HG03571 (cell line): ENCODE data around the gene UBE2E1.
A peak's percentile ranks its signal among the peaks of the same experiment; 100 is the strongest.

Experiments
- ATAC-seq: cut with Tn5 transposase; IDR thresholded peaks from one replicate; pipeline ENCODE4 v1.9.1; 2021; ENCODE audit not compliant: unreplicated experiment

The UBE2E1 gene

GRCh38 chr3:23805633-23806533, at the start of gene UBE2E1:
TSS of gene UBE2E1 (plus strand) at chr3:23805955. CDS start at chr3:23807270, 1,315 bp downstream.
- ATAC-seq: peak; percentile 59

- no peak for ATAC-seq
Observed at GRCh38 chr3:23756206-23756840, 49.4 kb upstream of the UBE2E1 start.

- ATAC-seq: no peak
Observed at GRCh38 chr3:23758253-23758838, 47.4 kb upstream of the UBE2E1 start.

- ATAC-seq: no peak
Observed at GRCh38 chr3:23760325-23760724, 45.4 kb upstream of the UBE2E1 start.

GRCh38 chr3:23760871-23761373, 44.8 kb upstream of the UBE2E1 start:
- ATAC-seq: no peak

GRCh38 chr3:23761440-23761896, 44.3 kb upstream of the UBE2E1 start:
- ATAC-seq: peak; percentile 30

GRCh38 chr3:23762214-23762613, 43.5 kb upstream of the UBE2E1 start:
- ATAC-seq: peak; percentile 95

- ATAC-seq: no peak
Observed at GRCh38 chr3:23762759-23763477, 42.8 kb upstream of the UBE2E1 start.

- ATAC-seq: no peak
Observed at GRCh38 chr3:23764407-23764806, 41.3 kb upstream of the UBE2E1 start.

GRCh38 chr3:23767546-23767945, 38.2 kb upstream of the UBE2E1 start:
- ATAC-seq: no peak

- no peak for ATAC-seq
Observed at GRCh38 chr3:23775254-23775909, 30.4 kb upstream of the UBE2E1 start.

GRCh38 chr3:23776352-23776891, 29.3 kb upstream of the UBE2E1 start:
- no peak for ATAC-seq

GRCh38 chr3:23778446-23778845, 27.3 kb upstream of the UBE2E1 start:
- no peak for ATAC-seq

GRCh38 chr3:23779841-23780240, 25.9 kb upstream of the UBE2E1 start:
- ATAC-seq: no peak

- ATAC-seq: no peak
Observed at GRCh38 chr3:23781051-23781450, 24.7 kb upstream of the UBE2E1 start.

GRCh38 chr3:23781871-23782270, 23.9 kb upstream of the UBE2E1 start:
- no peak for ATAC-seq

GRCh38 chr3:23785097-23785645, 20.6 kb upstream of the UBE2E1 start:
- ATAC-seq: no peak

- no peak for ATAC-seq
Observed at GRCh38 chr3:23785882-23786281, 19.9 kb upstream of the UBE2E1 start.

- ATAC-seq: no peak
Observed at GRCh38 chr3:23791678-23792077, 14.1 kb upstream of the UBE2E1 start.
